Skeletal muscle cell (primary cell): ENCODE results near the gene E2F1.

ENCODE experiments used
- DNase-seq: peaks from one replicate; pipeline ENCODE4 v3.0.0-alpha.2; 2010; ENCODE audit warnings: low read depth
- H3K4me3 ChIP-seq: 2 replicates; pipeline ENCODE4 v1.5.1; 2011; ENCODE audit warnings: low read depth, mild to moderate bottlenecking, control low read depth, low read length, moderate library complexity

Gene E2F1

DNA sequence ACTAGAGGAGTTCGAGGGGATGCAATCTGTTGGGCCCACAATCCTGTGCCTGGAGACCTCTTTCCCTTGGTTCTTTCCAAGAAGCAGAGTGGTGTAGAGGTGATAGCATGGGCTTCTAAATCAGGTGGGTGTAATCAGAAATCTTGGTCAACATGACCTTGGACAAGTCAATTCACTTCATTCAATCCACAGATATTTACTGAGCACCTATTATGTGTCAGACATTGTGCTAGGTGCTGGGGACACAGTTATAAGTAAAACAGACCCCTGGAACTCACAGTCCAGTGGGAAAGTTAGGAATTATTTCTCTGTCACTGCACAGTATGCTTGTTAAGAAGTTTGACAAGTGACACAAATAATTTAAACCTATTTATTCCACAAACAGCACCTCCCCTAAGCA, 3.3 kb upstream of the E2F1 start:
- no peak for DNase-seq
- H3K4me3 ChIP-seq = no peak overlapping the region

DNA sequence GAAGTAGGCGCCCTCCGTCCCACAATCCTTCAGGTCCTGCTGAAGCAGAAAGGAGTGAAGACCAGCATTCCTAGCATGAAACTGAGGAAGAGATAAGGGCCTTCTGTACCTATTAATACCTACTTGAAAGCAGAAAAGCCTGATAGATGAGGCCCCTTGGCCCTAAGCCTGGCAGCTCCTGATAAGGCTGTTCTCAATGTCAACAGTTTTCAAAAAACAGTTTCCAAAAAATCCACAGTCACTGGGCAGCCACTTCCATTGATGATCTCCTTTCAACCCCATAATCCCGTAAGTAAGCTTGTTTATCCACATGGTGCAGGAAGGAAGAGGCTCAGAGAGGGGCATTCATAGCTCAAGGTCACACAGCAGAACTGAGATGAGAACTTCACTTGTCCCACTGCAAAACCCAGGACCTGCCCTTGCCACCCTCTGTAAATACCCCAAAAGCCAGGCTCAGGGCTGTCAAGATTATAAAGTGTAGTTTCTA, 2.8 kb upstream of the E2F1 start:
- DNase-seq = no peak
- no peak overlapping the region for H3K4me3 ChIP-seq

DNA sequence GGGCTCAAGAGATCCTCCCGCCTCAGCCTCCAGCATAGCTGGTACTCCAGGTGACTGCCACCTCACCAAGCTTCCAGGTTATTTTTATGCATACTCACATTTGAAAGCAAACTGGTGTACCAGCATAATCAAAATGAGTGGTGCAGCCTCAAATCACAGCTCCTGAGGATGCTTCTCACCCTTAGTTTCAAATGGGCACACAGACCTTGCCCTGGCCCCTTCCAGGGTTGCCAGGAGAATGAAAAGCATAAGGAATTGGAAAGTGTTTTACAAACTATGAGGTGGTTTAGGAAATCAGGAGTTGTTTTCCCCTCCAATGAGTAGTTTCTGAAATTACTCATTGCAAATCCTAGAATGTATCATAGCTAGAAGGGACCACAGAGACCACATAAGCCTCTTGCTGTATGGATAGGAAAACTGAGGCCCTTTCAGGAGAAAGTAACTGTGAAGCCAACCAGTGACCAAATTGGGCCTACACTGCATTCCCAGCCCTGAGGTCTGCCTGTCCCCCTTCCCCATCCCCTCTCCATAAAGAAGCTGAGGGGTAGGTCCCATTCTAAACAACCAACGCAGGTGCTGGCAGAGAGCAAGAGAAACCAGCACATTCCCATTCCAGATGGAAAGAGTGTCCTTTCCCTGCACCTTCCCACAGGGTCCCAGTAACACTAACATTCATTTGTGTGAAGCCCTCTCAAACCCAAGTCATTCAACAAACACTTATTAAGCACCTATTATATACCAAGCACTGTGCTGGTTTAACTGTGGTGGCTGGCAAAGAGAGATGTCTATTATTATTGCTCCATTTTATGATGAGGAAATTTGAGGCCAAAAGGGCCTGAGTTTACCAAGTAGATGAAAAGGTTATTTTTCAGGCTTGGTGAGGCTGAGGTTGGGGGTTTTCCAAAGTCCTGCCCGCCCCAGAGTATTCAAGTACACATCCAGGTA, 2.1 kb upstream of the E2F1 start:
- no peak for DNase-seq
- H3K4me3 ChIP-seq = no peak overlapping the region

DNA sequence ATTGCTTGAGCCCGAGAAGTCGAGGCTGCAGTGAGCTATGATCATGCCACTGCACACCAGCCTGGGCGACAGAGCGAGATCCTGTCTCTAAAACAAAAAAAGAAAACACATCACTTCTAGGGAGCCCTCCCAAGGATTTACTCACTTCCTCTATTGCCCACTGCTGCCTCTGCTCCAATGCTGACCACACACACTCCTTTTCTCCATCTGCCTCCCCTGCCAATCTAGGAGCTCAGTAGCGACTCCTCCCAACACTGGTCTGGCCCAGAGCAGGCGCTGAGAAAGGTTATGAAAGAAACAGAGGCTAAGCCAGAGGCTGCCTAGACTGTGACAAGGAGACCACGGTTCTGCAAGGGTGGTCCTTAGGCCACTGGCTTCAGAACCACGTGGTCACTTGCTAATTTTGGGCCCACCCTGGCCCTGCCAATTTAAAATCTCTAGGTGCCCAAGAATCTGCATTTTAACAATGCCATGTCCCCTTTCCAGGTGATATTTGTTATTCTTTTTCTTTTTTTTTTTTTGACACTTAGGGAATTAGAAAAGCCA, 1.3 kb upstream of the E2F1 start:
- no peak for DNase-seq
- no peak overlapping the region for H3K4me3 ChIP-seq

DNA sequence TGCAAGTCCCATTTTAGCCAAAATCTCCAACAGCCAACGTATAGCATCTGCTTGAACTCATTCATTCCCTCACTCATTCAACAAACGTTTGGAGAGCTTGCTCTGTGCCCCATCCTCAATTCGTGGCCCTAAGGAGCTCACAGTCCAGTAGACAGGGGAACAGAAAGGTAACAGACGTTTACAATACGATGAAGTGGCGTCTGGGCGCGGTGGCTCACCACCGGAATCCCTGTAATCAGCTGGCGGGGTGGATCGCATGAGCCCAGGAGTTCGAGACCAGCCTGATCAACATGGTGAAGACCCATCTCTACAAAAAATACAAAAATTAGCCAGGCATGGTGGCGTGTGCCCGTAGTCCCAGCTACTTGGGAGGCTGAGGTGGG, 790 bp upstream of the E2F1 start:
- no peak overlapping the region for H3K4me3 ChIP-seq
- no peak for DNase-seq

DNA sequence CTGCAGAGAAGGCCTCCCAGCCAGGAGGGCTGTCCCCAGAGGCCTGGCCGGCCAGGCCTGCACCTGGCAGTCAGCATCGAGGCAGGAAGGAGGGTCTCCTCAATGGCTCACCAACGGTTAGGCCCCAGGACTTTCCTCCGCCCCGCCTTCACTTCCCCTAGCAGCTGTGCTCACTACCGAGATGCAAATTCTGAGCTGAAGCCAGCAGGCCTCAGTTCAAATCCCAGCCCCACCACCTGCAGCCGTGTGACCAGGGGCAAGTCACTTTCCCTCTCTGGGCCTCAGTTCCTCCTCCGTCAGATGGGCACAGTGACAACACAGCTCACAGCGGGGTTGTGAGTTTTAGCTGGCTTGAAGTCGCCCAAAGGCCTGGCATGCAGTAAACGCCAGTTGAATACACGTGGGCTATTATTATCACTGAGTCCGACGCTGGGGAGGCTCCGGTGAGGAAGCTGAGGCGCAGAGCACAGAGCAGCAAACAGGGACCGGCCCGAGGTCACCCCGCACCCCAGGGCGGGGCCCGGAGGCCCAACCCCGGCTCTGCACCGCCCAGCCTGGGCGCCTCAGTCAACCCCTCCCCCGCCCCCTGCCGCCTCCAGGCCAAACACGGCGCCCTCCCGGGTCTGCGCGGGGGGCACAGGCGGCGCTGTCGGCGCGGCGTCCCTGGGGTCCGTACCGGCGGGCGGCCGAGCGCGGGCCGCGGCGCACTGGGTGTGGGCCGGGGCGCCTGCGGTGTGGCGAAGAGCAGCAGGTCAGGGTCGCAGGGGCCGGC, 671 bp downstream of the E2F1 start:
- H3K4me3 ChIP-seq = peak overlapping the region; percentile 44
- DNase-seq = no peak

DNA sequence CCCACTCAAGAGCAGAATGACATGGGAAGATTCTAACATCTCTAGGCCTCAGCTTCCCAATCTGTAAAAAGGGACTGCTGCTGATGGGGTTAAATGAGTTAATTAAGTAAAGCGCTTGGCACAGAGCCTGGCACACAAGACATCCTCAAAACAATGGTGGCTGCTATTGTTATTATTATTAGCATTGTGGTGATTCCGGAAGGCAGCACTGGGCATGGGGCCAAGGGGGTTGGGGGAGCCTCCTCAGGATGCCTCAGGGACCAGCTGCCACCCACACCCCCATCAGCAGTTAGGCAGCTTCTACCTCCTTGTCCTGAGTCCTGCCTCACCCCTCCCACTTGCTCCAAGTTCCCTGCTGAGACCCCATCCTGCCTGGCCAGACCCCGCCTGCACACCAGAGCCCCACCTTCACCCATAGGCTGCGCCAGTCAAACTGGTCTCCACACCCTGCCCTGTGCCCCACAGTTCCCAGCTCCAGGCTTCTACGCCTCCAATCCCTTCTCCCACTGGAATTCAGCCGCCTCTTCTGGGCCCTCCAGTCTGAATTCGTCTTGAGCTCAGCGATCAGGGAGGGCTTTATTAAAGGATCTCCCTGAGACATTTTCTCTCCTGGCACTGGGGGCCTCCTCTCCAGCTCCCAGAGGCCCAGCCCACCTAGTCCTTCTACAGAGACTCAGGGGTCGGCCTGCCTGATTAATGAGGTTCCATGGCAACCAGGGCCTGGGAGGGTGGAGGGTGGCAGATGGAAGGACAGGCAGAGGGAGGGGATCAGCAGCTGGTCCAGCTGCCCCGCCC, 1.5 kb downstream of the E2F1 start:
- DNase-seq = no peak
- H3K4me3 ChIP-seq = peak overlapping the region; percentile 44

DNA sequence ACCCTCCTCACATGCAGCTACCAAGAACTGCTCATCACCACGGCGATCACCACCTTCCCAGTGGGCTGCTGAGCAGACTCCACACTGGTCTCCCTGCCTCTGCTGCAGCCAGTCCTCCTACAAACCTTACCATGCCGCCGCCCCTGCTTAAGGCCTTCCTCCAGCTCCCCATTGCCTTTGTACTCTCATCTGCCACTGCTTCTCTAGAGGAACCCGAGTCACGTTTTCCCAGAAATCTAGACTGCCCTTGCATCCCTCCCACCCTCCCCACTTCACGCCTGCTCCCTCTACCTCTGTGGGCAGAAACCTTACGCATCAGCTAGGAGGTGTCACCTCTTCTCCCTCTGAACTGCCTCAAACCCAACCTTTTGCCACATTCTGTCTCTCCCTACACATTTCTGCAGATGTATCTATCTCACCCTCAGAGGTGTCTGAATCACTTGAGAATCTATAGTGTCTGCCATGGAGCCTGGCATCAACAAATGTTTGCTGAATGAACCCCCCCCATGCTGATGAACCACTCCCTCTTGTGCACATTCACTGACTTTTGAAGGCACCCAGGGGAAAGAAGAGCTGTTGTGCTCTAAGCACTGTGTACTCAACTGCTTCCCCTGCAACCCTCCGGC, 4.3 kb downstream of the E2F1 start:
- no peak for DNase-seq

DNA sequence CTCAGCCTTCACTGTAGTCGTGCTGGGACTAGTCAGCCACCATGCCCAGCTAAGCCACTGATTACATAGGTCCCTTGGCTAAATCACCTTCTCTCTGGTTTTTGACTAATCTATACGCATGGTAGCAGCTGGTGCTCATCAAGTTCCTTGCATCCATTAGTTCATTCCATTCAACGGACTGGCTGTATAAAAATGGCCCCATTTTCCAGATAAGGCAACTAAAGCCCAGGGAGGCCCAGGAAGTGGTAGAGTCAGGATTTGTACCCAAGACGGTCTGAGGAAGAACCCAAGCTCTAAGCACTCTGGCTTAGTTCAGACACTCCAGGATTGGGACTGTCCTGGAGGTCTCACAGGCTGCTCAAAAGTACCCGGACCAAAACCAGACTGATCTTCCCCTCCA, 4.9 kb downstream of the E2F1 start:
- no peak for DNase-seq
- H3K4me3 ChIP-seq = no peak overlapping the region

More for the DNA sequence above, 4.3 kb downstream of the E2F1 start:
- no peak overlapping the region for H3K4me3 ChIP-seq

DNA sequence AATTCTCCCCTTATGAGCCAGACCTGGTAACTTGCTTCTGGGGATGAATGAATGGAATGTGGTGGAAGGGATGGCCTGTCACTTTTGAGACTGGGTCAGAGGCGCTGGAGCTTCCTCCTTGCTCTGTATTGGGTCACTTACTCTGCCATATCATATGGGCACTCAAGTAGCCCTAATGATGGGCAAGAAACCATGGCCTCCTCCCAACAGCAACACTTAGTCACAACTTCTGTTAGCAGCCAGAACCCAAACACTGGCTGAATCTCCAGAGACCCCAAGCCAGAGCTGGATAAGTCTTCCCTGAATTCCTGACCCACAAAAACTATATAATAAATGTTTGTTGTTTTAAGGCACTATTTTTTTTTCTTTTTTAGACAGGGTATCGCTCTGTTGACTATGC, 5.5 kb downstream of the E2F1 start:
- no peak overlapping the region for H3K4me3 ChIP-seq
- no peak for DNase-seq

DNA sequence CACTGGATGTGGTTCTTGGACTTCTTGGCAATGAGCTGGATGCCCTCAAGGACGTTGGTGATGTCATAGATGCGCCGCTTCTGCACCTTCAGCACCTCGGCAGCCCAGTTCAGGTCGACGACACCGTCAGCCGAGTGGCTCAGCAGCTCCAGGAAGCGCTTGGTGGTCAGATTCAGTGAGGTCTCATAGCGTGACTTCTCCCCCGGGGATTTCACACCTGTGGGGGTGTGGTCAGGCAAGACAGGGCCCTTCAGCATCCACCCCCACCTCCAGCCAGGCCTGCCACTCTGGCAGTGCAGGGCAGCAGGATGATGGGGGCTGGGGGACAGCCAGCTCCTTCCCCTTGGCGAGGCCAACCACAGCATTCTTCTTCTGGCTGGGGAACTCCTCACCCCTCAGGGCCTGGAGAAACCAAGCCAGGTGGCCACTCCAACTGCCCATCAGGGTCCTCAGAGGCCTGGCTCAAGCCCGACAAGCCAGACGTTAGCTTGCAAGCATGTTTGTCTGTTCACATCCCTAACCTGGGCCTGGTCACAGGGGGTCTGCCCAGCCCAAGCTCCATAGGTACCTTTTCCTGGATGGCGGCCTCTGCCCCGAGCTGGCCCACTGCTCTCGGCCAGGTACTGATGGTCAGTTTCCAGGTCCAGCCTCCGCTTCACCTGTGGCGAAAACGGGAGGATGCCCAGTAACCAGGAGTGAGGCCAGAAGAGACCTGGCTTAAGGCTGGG, 6.3 kb downstream of the E2F1 start:
- no peak for DNase-seq

DNA sequence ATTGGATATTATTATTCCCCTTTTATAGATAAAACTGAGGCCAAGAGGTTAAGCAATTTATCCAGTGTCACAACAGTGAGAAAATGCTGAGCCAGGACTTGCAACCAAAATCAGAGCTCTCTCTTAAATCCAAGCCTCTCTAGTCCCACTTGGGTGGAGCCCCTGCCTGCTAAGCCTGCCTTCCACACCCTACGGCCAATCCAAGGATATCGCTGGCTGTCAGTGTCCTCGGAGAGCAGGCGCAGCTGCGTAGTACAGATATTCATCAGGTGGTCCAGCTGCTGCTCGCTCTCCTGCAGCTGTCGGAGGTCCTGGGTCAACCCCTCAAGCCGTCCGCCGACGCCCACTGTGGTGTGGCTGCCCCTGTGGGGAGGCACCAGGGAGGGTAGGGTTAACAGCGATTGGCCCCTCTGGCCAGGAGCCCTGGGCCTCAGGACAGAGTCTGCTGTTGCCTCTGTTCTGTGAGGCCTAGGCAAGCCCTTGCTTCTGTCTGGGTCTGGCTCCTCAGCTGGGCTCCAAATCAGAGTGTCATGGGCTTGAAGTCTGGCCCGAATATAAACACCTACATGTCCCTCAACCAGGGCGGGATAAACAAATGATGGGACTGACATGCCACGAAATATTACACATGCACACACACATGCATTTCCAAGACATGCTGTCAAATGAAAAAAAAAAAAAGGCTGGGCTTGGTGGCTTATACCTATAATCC, 8.0 kb downstream of the E2F1 start:
- H3K4me3 ChIP-seq = no peak overlapping the region
- no peak for DNase-seq

More for the DNA sequence above, 6.3 kb downstream of the E2F1 start:
- no peak overlapping the region for H3K4me3 ChIP-seq

DNA sequence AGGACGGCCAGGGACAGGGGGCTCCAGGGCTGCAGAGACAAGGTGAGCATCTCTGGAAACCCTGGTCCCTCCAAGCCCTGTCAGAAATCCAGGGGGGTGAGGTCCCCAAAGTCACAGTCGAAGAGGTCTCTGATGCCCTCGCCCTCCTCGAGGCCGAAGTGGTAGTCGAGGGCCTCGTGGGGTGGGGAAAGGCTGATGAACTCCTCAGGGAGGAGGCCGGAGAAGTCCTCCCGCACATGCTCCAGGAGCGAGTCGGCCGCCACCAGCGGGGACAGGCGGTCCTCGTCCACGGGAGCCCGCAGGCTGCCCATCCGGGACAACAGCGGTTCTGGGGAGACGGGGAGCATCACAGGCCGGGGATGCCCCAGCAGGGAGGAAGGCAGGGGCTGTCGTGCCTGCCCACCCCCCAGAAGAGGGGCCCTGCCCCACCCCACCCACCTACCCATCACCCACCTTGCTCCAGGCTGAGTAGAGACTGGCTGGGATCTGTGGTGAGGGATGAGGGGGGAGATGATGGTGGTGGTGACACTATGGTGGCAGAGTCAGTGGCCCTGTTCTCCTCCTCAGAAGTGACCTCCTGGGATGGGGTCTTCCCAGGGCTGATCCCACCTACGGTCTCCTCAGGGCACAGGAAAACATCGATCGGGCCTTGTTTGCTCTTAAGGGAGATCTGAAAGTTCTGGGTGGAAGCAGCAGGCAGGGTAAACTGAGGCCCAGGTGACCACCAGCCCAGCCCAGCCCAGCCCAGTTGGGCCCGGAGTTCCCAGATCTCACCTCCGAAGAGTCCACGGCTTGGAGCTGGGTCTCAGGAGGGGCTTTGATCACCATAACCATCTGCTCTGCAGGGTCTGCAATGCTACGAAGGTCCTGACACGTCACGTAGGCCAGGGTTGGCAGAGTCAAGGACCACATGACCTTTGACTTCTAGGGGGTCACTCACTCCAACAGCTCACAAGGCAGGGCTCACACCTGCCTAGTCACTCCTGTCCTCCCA, 9.2 kb downstream of the E2F1 start:
- DNase-seq = no peak
- H3K4me3 ChIP-seq = no peak overlapping the region

DNA sequence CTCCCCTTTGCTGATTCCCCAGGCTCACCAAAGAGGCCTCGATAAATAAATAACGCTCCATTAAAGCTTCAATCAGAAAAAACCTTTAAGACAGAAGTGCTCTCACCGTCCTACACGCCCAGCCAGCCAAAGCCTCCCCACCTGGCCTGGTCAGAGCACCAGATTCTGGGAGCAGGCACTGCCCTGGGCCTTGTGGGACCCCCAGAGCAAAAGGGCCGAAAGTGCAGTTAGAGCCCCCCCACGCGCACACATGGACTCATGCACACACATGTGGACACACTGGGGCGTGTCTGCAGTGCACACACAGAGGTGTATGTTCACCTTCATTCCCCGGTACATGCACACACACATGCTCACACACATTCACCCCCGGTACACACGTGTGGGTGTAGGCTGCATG, 10.1 kb downstream of the E2F1 start:
- DNase-seq = no peak
- no peak overlapping the region for H3K4me3 ChIP-seq

DNA sequence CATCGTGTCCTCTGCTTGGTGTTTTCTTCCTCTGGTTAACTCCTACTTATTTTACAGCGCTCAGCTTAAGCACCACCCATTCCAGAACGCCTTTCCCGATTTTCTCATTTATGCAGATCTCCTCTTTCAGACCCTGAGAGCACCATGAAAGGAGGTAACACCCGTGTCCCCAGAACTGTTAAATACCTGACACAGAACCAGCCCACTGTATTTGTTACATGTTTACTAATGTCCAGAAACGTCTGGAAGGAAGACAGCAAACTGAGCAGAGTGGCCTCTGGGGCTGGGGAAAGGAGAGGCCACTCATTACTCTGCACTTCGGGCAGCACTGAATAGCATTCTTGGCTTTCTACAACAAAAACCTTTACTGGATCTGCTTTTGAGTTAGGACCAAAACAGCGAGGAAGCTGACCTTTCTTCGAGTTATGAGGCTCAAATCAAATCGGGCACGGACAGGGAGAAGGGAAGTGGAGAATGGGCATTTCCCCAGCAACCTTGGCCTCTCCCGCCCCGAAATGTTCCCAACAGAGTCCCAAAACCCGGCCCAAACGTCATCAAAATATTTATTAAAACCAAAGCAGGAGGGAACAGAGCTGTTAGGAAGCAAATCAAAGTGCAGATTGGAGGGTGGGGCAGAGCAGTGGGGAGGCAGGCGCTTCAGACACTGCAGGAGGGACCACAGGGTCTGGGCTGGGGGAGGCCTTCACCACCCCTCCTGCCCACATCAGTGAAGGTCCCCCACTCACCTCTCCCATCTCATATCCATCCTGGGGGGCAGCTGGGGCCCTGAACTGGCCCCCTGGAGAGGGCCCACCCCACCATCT, 10.8 kb downstream of the E2F1 start:
- DNase-seq = no peak
- H3K4me3 ChIP-seq = peak overlapping the region; percentile 71
